ENCODE results near the gene ADARB1.

GRCh38 chr21:45048026-45048698 is 26.2 kb upstream of the ADARB1 start:
- TF ChIP-seq CTCF (conservative IDR thresholded peaks at IDR 0.05) (no peak), EZH2 (IDR thresholded peaks at IDR 0.05; ENCODE audit: low read depth) (no peak)
